HG03520 (cell line): ENCODE results near the gene PPFIBP1.

ENCODE experiments used
- ATAC-seq: cut with Tn5 transposase; IDR thresholded peaks from one replicate; pipeline ENCODE4 v1.9.1; 2021; ENCODE audit warnings: mild to moderate bottlenecking, moderate library complexity; ENCODE audit not compliant: unreplicated experiment

The PPFIBP1 gene

GRCh38 chr12:27523642-27524493 is at the start of gene PPFIBP1:
Gene PPFIBP1 (plus strand): TSS chr12:27524206. CDS start chr12:27633397, 109,191 bp downstream.
- ATAC-seq = peak; percentile 97

- ATAC-seq = no peak
Observed at GRCh38 chr12:27474344-27474743, 49.7 kb upstream of the PPFIBP1 start.

GRCh38 chr12:27477049-27477448 is 47.0 kb upstream of the PPFIBP1 start:
- ATAC-seq = no peak

- no peak for ATAC-seq
Observed at GRCh38 chr12:27478949-27479348, 45.1 kb upstream of the PPFIBP1 start.

GRCh38 chr12:27480016-27480415 is 44.0 kb upstream of the PPFIBP1 start:
- ATAC-seq = no peak

GRCh38 chr12:27486961-27487360 is 37.0 kb upstream of the PPFIBP1 start:
- ATAC-seq = no peak

GRCh38 chr12:27488479-27488878 is 35.5 kb upstream of the PPFIBP1 start:
- ATAC-seq = no peak

- no peak for ATAC-seq
Observed at GRCh38 chr12:27491226-27491625, 32.8 kb upstream of the PPFIBP1 start.

GRCh38 chr12:27493260-27493940 is 30.6 kb upstream of the PPFIBP1 start:
- no peak for ATAC-seq

- no peak for ATAC-seq
Observed at GRCh38 chr12:27497446-27497845, 26.6 kb upstream of the PPFIBP1 start.

- ATAC-seq = no peak
Observed at GRCh38 chr12:27498149-27498548, 25.9 kb upstream of the PPFIBP1 start.

GRCh38 chr12:27498761-27499160 is 25.2 kb upstream of the PPFIBP1 start:
- ATAC-seq = no peak

- no peak for ATAC-seq
Observed at GRCh38 chr12:27499377-27499776, 24.6 kb upstream of the PPFIBP1 start.

GRCh38 chr12:27500546-27500945 is 23.5 kb upstream of the PPFIBP1 start:
- ATAC-seq = no peak

- ATAC-seq = no peak
Observed at GRCh38 chr12:27502021-27502435, 22.0 kb upstream of the PPFIBP1 start.

GRCh38 chr12:27504507-27504906 is 19.5 kb upstream of the PPFIBP1 start:
- no peak for ATAC-seq

- no peak for ATAC-seq
Observed at GRCh38 chr12:27505109-27505508, 18.9 kb upstream of the PPFIBP1 start.

- ATAC-seq = no peak
Observed at GRCh38 chr12:27505761-27506160, 18.2 kb upstream of the PPFIBP1 start.

- ATAC-seq = no peak
Observed at GRCh38 chr12:27506645-27507189, 17.3 kb upstream of the PPFIBP1 start.

- no peak for ATAC-seq
Observed at GRCh38 chr12:27508736-27509431, 15.1 kb upstream of the PPFIBP1 start.

- ATAC-seq = no peak
Observed at GRCh38 chr12:27511031-27511722, 12.8 kb upstream of the PPFIBP1 start.
